HG03103 (cell line): ENCODE data around the gene UMAD1.
"Not testable (repeated sequence)": the region's sequence is repeated elsewhere in the genome, so short reads cannot be mapped to it uniquely, and the experiment has no call there.

ENCODE experiments used
- ATAC-seq: cut with Tn5 transposase; IDR thresholded peaks from one replicate; pipeline ENCODE4 v1.9.1; 2021; ENCODE audit warnings: low read depth; ENCODE audit not compliant: unreplicated experiment

UMAD1 gene

DNA sequence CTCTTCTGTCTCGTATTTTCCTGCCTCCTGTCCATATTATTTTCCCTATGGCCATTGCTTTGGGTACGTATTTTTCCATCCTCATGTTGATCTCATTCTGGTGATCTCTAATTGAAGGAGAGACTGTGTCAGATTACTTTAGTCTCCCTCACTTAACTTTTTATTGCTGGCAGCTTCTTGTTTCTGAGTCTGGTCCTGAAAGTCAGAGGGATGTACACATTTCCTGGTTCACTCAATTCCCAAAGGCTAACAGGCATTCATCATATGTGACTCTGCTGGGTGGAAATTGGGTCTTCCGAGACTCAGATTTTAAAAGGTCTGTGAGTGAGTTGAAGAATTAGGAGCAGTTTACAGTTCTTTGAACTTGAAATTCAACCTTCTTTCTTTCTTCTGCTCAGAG lies 10.9 kb downstream of the UMAD1 start:
- ATAC-seq = no peak

- ATAC-seq = no peak
Observed at GRCh38 chr7:7652798-7653540, 12.4 kb downstream of the UMAD1 start.

- ATAC-seq = no peak
Observed at GRCh38 chr7:7653593-7654187, 13.1 kb downstream of the UMAD1 start.

- no peak for ATAC-seq
Observed at GRCh38 chr7:7654964-7655715, 14.6 kb downstream of the UMAD1 start.

DNA sequence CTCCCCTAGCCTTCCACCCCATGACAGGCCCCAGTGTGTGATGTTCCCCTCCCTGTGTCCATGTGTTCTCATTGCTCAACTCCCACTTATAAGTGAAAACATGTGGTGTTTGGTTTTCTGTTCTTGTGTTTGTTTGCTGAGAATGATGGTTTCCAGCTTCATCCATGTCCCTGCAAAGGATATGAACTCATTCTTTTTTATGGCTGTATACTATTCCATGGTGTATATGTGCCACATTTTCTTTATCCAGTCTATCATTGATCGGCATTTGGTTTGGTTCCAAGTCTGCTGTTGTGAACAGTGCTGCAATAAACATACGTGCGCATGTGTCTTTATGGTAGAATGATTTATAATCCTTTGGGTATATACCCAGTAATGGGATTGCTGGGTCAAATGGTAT lies 15.9 kb downstream of the UMAD1 start:
- ATAC-seq = not testable (repeated sequence)

DNA sequence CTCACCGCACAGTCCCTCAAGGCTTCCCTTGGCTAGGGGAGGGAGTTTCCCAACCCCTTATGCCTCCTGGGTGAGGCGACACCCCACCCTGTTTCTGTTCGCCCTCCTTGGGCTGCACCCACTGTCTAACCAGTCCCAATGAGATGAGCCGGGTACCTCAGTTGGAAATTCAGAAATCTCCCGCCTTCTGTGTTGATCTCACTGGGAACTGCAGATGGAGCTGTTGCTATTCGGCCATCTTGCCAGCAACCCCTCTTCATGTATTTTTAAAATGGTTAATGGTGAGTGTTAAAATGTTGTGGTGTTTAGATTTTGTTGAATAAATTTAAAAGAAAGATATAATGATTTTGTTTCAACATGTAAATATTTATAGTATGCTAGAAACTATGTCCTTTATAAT lies 22.0 kb downstream of the UMAD1 start:
- no peak for ATAC-seq

GRCh38 chr7:7664291-7664690 lies 23.7 kb downstream of the UMAD1 start:
- ATAC-seq = no peak

DNA sequence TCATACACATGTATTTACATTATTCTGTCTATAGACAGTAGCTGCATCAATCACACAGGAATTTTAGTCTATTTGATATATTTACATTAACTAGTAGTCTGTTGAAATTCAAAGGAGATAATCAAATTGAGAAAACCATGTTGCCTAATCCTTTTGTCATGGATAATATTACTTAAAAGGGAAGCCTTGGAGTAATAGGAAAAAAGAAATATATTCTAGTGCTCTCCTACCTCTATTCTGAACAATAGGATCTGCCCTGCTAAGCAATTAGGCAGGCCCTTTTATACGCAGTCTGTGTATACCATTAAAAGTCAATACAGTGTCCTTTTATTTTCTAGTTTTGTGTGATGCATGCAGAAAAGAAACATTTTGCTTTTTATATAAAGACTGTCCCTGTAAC lies 24.5 kb downstream of the UMAD1 start:
- ATAC-seq = no peak

DNA sequence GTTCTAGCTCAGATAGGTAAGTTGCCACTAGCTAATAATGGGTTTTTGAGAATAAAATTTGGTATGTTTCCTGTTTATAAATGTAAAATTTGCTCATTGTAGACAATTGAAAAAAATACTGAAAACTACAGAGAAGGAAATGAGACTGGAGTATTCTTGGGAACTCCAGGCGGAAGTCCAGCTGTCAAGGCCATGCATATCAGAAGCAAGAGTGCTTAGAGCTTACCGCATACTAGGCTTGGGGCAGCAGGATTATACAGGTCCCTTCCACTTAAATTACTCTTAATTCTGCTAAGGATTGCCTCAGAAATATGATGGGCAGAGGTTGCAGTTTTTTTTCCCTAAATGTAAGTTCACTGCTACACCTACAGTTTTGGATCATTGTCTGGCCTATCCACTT lies 26.6 kb downstream of the UMAD1 start:
- no peak for ATAC-seq

- no peak for ATAC-seq
Observed at GRCh38 chr7:7668706-7669105, 28.2 kb downstream of the UMAD1 start.

DNA sequence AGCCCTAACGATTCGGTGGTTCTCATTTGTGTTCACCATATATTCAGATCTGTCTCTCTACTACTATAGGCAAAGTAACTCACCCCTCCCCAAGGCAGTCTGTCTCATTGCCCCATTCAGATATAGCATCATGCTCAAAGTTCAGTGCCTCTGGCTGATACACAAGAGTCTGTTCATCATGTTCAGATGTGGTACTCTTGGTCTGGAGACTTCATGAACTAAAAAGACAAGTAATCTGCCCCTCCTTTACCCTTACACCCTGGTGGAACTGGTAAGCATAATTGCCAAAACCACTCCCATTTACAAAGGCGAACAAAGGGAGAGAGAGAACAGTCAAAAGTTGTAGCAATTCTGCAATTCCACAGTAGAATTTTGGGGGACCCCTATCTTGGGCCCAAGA lies 29.9 kb downstream of the UMAD1 start:
- ATAC-seq = no peak

- no peak for ATAC-seq
Observed at GRCh38 chr7:7671361-7671760, 30.8 kb downstream of the UMAD1 start.

- ATAC-seq = no peak
Observed at GRCh38 chr7:7672545-7673239, 32.1 kb downstream of the UMAD1 start.

DNA sequence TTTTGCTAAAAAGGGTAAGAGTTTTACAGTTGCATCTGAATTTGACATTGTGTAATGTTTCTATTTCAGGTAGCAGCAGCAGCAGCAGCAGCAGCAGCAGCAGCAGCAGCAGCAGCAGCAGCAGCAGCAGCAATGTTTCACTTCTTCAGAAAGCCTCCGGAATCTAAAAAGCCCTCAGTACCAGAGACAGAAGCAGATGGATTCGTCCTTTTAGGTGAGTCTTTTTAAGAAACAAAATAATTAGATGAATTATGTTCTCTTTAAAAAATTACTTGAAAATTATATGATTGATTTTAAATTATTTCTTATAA lies 32.6 kb downstream of the UMAD1 start:
- ATAC-seq = no peak

- ATAC-seq = no peak
Observed at GRCh38 chr7:7675686-7676085, 35.1 kb downstream of the UMAD1 start.

DNA sequence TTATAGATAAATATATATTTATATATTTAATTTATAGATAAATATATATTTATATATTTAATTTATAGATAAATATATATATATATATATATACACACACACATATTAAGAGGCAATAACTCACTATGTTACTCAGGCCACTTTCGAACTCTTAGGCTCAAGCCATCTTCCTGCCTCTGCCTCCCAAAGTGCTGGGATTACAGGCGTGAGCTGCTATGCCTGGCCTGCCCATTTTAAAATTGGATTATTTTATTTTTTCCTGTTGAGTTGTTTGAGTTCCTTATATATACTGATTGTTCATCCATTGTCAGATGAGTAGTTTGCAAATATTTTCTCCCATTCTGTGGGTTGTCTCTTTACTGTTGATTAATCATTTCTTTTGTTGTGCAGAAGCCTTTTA lies 39.1 kb downstream of the UMAD1 start:
- not testable (repeated sequence) for ATAC-seq

DNA sequence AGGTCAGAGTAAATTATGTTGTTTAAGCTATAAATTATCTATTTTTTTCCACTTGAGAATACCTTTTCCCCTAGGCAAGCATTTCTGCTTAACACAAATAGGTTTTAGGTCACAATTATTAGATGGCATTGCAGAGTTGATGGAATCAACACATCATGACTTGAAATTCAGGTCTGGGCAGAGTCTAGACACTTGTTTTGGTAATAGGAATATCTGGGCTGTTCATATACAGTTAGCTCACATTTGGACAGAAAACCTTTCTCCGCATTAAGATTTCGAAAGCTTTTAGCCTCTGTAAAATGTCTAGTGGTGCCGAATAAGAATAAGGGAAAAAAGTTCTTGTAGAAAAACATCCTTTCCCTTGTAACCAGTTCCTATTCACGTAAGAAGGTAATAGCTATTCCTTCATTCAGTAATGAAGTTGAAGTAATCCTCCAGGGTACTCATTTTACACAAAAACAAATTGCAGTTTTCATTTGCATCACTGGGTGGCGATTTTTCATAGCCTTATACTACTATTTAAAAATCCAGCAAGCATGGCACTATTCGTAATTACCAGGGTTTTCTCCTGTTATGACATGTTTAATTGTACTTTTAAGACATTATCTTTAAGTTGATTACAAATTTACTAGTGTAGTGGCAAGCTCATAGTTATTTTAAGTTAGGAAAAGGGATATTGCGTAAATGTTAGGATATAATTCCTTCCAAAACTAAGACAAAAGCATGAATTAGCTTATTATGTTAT lies 40.8 kb downstream of the UMAD1 start:
- peak; percentile 79 for ATAC-seq

GRCh38 chr7:7681936-7682329 lies 41.4 kb downstream of the UMAD1 start:
- no peak for ATAC-seq

GRCh38 chr7:7682861-7683260 lies 42.3 kb downstream of the UMAD1 start:
- no peak for ATAC-seq

DNA sequence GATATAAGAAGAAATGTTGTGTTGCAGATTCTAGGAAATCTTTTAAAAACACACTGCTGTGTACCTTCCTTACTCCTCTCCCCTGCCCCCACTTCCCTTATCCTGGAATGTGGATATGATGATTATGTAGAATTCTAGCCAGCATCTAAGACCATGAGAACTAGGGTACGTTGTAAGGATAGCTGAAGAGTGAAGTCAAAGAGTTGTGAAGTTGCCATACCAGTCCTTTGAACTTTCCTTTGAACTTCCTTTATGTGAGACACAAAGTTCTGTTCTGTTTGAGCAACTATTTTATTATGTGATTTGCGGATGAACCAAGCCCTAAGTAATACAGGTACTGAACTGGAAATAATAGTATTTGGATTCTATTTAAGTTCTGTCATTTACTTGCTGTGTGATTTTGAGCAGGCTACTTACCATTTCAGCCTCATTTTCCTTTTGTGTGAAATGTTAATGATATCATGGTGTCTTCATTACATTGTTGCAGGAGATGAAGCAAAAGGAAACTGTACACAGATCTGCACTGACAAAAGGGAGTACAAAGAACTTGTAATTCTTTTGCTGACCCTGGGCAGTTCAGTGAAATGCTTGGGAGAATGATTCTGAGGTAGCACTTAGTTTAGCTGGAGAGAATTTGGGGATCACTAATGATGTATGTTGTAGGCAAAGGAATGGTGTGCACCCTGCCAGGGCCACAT lies 46.4 kb downstream of the UMAD1 start:
- no peak for ATAC-seq
